Measurements from ENCODE around the gene PREPL.

PREPL gene

DNA sequence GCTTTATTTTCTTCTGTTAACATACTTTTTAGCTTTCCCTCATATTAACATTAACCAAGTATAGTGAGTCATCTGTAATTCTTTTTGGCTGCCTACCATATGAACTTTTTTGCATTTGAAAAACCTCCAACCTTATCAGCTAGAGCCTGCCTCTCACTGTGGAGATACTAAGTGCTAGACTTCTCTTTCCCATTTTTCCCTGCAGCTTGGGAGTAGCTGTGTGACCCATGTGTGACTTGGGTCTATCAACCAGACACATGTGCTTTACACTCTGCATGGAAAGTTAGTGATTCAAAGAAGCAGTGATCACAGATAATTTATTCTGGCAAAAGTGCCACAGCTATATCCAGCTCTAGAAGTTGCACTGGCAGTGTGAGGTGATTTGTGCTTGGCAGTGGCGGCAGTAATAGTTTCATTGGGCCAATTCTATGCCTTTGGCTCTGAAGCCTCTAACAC is 36.3 kb downstream of the PREPL start:
- H3K4me3 ChIP-seq (ENCODE audit: control insufficient read depth, low read depth, low read length), result no peak overlapping the region
- TF ChIP-seq, protein P1, sequence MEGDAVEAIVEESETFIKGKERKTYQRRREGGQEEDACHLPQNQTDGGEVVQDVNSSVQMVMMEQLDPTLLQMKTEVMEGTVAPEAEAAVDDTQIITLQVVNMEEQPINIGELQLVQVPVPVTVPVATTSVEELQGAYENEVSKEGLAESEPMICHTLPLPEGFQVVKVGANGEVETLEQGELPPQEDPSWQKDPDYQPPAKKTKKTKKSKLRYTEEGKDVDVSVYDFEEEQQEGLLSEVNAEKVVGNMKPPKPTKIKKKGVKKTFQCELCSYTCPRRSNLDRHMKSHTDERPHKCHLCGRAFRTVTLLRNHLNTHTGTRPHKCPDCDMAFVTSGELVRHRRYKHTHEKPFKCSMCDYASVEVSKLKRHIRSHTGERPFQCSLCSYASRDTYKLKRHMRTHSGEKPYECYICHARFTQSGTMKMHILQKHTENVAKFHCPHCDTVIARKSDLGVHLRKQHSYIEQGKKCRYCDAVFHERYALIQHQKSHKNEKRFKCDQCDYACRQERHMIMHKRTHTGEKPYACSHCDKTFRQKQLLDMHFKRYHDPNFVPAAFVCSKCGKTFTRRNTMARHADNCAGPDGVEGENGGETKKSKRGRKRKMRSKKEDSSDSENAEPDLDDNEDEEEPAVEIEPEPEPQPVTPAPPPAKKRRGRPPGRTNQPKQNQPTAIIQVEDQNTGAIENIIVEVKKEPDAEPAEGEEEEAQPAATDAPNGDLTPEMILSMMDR (IDR thresholded peaks at IDR 0.05; ENCODE audit: control insufficient read depth, insufficient read depth, low read depth, low read length, missing control alignments), result no peak
- DNase-seq (ENCODE audit: low read depth), result peak; percentile 11

DNA sequence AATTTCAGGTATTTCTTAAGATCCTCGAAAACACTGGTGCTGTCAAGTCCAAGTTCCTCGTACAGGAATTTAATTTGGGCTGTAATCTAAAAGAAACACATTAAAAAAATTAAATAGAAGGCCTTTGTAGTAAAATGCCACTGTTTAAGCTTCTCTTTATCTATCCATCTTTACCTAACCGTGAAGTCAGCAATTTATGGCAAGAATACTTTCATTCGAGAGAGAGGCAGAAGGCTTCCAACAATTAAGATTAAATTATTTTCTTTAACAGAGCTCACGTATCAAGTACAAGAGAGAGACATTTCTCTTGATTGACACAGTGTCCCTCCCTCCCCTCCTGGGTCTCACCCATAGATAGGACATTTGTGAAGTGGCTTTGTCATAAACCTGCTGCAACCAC is 39.9 kb downstream of the PREPL start:
- DNase-seq (ENCODE audit: low read depth), result no peak
- TF ChIP-seq, protein P1 (IDR thresholded peaks at IDR 0.05; ENCODE audit: control insufficient read depth, insufficient read depth, low read depth, low read length, missing control alignments), result no peak
- no peak overlapping the region for H3K4me3 ChIP-seq (ENCODE audit: control insufficient read depth, low read depth, low read length)

DNA sequence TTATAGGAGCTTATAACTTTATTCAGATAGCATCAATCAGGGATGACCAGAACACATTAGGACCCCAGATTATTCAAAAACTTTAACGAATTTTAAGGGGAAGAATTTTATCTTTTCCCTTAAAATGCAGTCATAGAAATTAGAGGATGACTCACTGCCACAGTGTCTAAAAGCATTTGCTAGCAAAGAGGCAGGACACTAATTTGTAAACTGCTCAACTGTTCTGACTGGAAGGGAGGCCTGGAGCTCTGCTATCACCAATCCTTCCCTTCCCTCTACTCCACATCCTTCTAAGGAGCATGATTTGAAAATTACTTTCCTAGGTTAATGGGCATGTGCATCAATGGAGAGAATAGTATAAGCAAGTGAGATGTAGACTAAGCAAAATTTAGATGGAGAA is 40.5 kb downstream of the PREPL start:
- no peak overlapping the region for H3K4me3 ChIP-seq (ENCODE audit: control insufficient read depth, low read depth, low read length)
- TF ChIP-seq, protein P1 (IDR thresholded peaks at IDR 0.05; ENCODE audit: control insufficient read depth, insufficient read depth, low read depth, low read length, missing control alignments), result no peak
- DNase-seq (ENCODE audit: low read depth), result no peak

DNA sequence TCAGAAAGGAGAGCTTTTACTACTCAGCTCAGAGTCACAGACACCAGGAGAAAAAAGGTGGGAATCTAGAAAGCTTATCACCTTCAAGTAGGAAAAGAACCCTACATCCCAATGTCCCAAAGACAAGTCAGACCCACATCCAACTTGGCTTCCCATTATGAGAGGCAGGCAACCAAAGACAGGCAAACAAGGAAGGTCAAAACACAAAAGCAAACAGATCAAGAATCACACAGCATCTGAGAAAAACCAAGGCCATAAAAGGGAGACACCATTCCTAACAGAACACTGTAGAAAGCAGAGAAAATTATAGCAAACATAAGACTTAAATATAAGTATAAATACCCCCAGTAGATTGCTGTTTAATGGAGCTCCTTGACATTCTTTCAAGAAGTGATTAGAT is 45.3 kb downstream of the PREPL start:
- DNase-seq (ENCODE audit: low read depth), result no peak
- no peak overlapping the region for H3K4me3 ChIP-seq (ENCODE audit: control insufficient read depth, low read depth, low read length)
- TF ChIP-seq, protein P1 (IDR thresholded peaks at IDR 0.05; ENCODE audit: control insufficient read depth, insufficient read depth, low read depth, low read length, missing control alignments), result no peak

DNA sequence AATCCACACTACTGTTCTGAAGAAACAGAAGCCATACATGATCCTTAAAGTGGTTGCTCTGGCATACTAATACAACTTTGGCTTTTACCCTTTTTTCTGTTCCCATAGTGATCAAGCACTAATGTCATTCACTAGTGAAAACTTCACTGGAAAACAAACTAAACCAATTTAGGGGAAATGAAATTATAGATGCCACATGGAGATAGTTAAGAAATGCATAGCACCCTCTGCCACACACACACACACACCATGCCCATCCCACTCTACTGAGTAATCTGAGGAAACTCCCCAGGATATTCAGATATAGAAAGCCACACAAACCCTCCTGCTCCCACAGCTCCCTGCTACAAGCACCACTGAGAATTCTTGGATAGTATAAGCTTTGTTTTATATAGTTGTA is 46.9 kb downstream of the PREPL start:
- H3K4me3 ChIP-seq (ENCODE audit: control insufficient read depth, low read depth, low read length), result no peak overlapping the region
- no peak for DNase-seq (ENCODE audit: low read depth)
- TF ChIP-seq, protein P1 (IDR thresholded peaks at IDR 0.05; ENCODE audit: control insufficient read depth, insufficient read depth, low read depth, low read length, missing control alignments), result no peak

DNA sequence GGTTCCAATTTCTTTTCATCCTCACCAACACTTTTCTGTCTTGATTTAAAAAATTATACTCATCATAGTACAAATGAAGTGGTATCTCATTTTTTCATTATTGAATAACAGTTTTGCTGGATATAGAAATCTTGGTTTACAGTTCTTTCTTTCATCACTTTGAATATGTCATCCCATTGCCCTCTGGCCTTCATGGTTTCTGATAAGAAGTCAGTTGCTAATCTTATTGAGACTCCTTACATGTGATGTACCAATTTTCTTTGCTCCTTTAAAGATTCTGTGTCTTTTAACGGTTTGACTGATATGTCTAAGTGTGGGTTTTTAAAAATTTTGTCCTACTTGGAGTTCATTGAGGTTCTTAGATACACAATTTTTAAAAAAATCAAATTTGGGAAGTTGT is 51.0 kb downstream of the PREPL start:
- TF ChIP-seq, protein P1 (IDR thresholded peaks at IDR 0.05; ENCODE audit: control insufficient read depth, insufficient read depth, low read depth, low read length, missing control alignments), result no peak
- no peak for DNase-seq (ENCODE audit: low read depth)
- H3K4me3 ChIP-seq (ENCODE audit: control insufficient read depth, low read depth, low read length), result no peak overlapping the region

DNA sequence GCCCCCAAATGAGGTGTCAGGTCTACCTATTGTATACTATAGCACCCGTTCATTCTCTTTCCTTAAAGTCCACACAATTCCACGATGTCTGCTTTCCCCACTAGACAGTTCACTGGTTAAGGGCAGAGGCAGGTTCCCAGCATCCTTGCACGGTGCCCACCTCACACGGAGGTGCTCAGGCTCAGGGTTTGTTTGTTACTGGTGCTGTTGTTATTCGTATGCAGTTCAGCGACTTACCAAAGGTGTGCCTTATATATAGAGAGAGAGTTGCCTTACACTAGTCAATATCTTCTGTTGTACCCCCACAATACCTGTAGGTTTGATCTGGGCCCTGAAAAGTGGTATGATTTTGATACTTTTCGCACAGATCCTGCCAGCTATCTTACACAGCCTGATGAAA is 55.4 kb downstream of the PREPL start:
- no peak overlapping the region for H3K4me3 ChIP-seq (ENCODE audit: control insufficient read depth, low read depth, low read length)
- TF ChIP-seq, protein P1 (IDR thresholded peaks at IDR 0.05; ENCODE audit: control insufficient read depth, insufficient read depth, low read depth, low read length, missing control alignments), result no peak
- no peak for DNase-seq (ENCODE audit: low read depth)

Measured in AG09309 (cell line).